Uterus (tissue), 2 donors: ENCODE measurements around the gene TECPR1.

Experiments
- POLR2A ChIP-seq, 2 donors: fragments of 450-650 bp; IDR thresholded peaks; one replicate each; pipeline ENCODE4 v1.6.1; 2016; ENCODE audit warnings: antibody characterized with exemption in 2 of 2, mild to moderate bottlenecking in 1 of 2, moderate library complexity in 1 of 2
- TF ChIP-seq, protein P1 (sequence below), 4 experiments: fragments of 200-600 bp in 2 of 4; fragments of 450-650 bp in 2 of 4; sonication (generic) in 2 of 4; IDR thresholded peaks; one replicate each; pipeline ENCODE4 v1.5.1; 2016 to 2019; ENCODE audit warnings: antibody characterized with exemption in 4 of 4, mild to moderate bottlenecking in 2 of 4, moderate library complexity in 1 of 4

DNA sequence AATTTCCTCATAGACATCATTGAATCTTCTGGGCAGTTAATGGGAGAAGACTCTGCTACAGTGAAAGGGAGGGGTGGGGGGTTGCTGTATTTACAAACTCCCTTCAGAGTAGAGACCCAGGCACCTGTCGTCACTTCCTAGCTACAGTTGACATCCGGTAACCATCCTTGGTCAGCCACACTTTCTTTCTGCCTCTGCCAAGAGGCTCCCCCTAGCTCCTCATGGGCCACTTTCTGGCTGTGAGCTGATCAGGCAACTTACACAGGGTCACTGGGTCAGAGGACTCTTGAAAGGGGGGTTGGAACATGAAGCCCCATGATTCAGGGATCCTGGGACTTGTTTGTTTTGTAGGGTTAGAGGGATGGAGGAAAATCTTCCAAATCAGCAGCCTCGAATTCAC lies 1.2 kb downstream of the TECPR1 start:
- TF ChIP-seq, protein P1, sequence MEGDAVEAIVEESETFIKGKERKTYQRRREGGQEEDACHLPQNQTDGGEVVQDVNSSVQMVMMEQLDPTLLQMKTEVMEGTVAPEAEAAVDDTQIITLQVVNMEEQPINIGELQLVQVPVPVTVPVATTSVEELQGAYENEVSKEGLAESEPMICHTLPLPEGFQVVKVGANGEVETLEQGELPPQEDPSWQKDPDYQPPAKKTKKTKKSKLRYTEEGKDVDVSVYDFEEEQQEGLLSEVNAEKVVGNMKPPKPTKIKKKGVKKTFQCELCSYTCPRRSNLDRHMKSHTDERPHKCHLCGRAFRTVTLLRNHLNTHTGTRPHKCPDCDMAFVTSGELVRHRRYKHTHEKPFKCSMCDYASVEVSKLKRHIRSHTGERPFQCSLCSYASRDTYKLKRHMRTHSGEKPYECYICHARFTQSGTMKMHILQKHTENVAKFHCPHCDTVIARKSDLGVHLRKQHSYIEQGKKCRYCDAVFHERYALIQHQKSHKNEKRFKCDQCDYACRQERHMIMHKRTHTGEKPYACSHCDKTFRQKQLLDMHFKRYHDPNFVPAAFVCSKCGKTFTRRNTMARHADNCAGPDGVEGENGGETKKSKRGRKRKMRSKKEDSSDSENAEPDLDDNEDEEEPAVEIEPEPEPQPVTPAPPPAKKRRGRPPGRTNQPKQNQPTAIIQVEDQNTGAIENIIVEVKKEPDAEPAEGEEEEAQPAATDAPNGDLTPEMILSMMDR (IDR thresholded peaks at IDR 0.05): no peak
- TF ChIP-seq POLR2A (IDR thresholded peaks at IDR 0.05): no peak
